ENCODE results near the gene DDX4.

- no peak for TF ChIP-seq CTCF (conservative IDR thresholded peaks at IDR 0.05; ENCODE audit: low read depth, low read length)
- no peak for TF ChIP-seq EZH2phosphoT487 (IDR thresholded peaks at IDR 0.05; ENCODE audit: borderline replicate concordance, low read length)
These were observed 118.8 kb downstream of the DDX4 start for GRCh38 chr5:55856516-55857246.

Measured in PC-3 (cell line).